Activated naive CD4-positive, alpha-beta T cell treated with anti-CD3 and anti-CD28 coated beads, Interleukin-2, amount 10 ng/mL, durations not matched to agents 7 days and 5 days (primary cell): Measurements from ENCODE around the gene NR2C1.
A peak's percentile ranks its signal among the peaks of the same experiment; 100 is the strongest.

Source experiments
- CTCF ChIA-PET: fragments of 350-600 bp; sonication (Branson Sonifier 250); formaldehyde crosslinking; loops from one replicate; lab custom pipeline; 2021; ENCODE audit warnings: antibody characterized with exemption; lab: Charles Lee
- DNase-seq: peaks from one replicate; pipeline ENCODE4 v3.0.0-alpha.2; 2020
- H3K27ac Mint-ChIP-seq: one replicate; pipeline ENCODE4 v1.8.0; 2021; ENCODE audit warnings: mild to moderate bottlenecking, moderate library complexity, mixed read lengths
- H3K27me3 Mint-ChIP-seq: one replicate; pipeline ENCODE4 v1.8.0; 2021; ENCODE audit warnings: mild to moderate bottlenecking, mixed read lengths
- H3K36me3 Mint-ChIP-seq: one replicate; pipeline ENCODE4 v1.8.0; 2021; ENCODE audit warnings: mixed read lengths
- H3K4me1 Mint-ChIP-seq: one replicate; pipeline ENCODE4 v1.8.0; 2021; ENCODE audit warnings: mixed read lengths
- H3K4me3 Mint-ChIP-seq: one replicate; pipeline ENCODE4 v1.8.0; 2021; ENCODE audit warnings: mild to moderate bottlenecking, moderate library complexity, mixed read lengths
- H3K9me3 Mint-ChIP-seq: one replicate; pipeline ENCODE4 v1.8.0; 2021; ENCODE audit warnings: mixed read lengths

Gene NR2C1

GRCh38 chr12:95066091-95066855 is 7.1 kb downstream of the NR2C1 start:
- no peaks in the 10 kb centered on the region for H3K9me3 Mint-ChIP-seq
- CTCF ChIA-PET: no interaction called here

GRCh38 chr12:95060951-95061350 is 12.5 kb downstream of the NR2C1 start:
- peaks cover 31% of the 10 kb centered on the region for H3K36me3 Mint-ChIP-seq
- no peaks in the 10 kb centered on the region for H3K27me3 Mint-ChIP-seq
- CTCF ChIA-PET: no interaction called here

More at GRCh38 chr12:95066091-95066855, 7.1 kb downstream of the NR2C1 start:
- Mint-ChIP-seq H3K36me3 (peaks cover 39% of the 10 kb centered on the region), H3K4me3 (no peak overlapping the region), H3K4me1 (peaks cover 6% of the 10 kb centered on the region), H3K27ac (no peak overlapping the region), H3K27me3 (no peaks in the 10 kb centered on the region)
- DNase-seq: no peak

GRCh38 chr12:95059984-95060383 is 13.4 kb downstream of the NR2C1 start:
- H3K36me3 Mint-ChIP-seq: peaks cover 32% of the 10 kb centered on the region
- H3K27ac Mint-ChIP-seq: no peak overlapping the region
- CTCF ChIA-PET: no interaction called here
- H3K27me3 Mint-ChIP-seq: no peaks in the 10 kb centered on the region
- H3K4me3 Mint-ChIP-seq: no peak overlapping the region
- H3K9me3 Mint-ChIP-seq: no peaks in the 10 kb centered on the region
- DNase-seq: no peak
- H3K4me1 Mint-ChIP-seq: no peaks in the 10 kb centered on the region

More at GRCh38 chr12:95060951-95061350, 12.5 kb downstream of the NR2C1 start:
- Mint-ChIP-seq H3K4me1 (no peaks in the 10 kb centered on the region), H3K4me3 (no peak overlapping the region), H3K27ac (no peak overlapping the region), H3K9me3 (no peaks in the 10 kb centered on the region)
- no peak for DNase-seq

GRCh38 chr12:95057424-95057823 is 16.0 kb downstream of the NR2C1 start:
- CTCF ChIA-PET: interaction anchor here (0.6 kb wide), 1 partner anchor 1135 kb away, joined by 3 read pairs; no protein-coding TSS in a partner anchor
- no peak for DNase-seq
- Mint-ChIP-seq H3K27me3 (no peaks in the 10 kb centered on the region), H3K9me3 (no peaks in the 10 kb centered on the region), H3K36me3 (peaks cover 25% of the 10 kb centered on the region), H3K4me1 (no peaks in the 10 kb centered on the region), H3K27ac (no peak overlapping the region), H3K4me3 (no peak overlapping the region)

- H3K27me3 Mint-ChIP-seq: no peaks in the 10 kb centered on the region
- no peak for DNase-seq
- CTCF ChIA-PET: no interaction called here
- no peaks in the 10 kb centered on the region for H3K9me3 Mint-ChIP-seq
- H3K4me1 Mint-ChIP-seq: no peaks in the 10 kb centered on the region
- no peak overlapping the region for H3K4me3 Mint-ChIP-seq
- H3K36me3 Mint-ChIP-seq: peaks cover 22% of the 10 kb centered on the region
- H3K27ac Mint-ChIP-seq: no peak overlapping the region
These were observed 18.4 kb downstream of the NR2C1 start for GRCh38 chr12:95055057-95055456.

GRCh38 chr12:95054206-95054605 is 19.2 kb downstream of the NR2C1 start:
- no peak for DNase-seq
- Mint-ChIP-seq H3K36me3 (peaks cover 21% of the 10 kb centered on the region), H3K27ac (no peak overlapping the region), H3K4me3 (no peak overlapping the region), H3K9me3 (no peaks in the 10 kb centered on the region), H3K4me1 (no peaks in the 10 kb centered on the region), H3K27me3 (no peaks in the 10 kb centered on the region)
- CTCF ChIA-PET: no interaction called here

GRCh38 chr12:95051241-95051640 is 22.2 kb downstream of the NR2C1 start:
- Mint-ChIP-seq H3K4me1 (no peaks in the 10 kb centered on the region), H3K4me3 (no peak overlapping the region), H3K27me3 (no peaks in the 10 kb centered on the region), H3K27ac (no peak overlapping the region), H3K36me3 (peaks cover 30% of the 10 kb centered on the region), H3K9me3 (no peaks in the 10 kb centered on the region)
- CTCF ChIA-PET: no interaction called here
- DNase-seq: no peak

- DNase-seq: no peak
- no peaks in the 10 kb centered on the region for H3K27me3 Mint-ChIP-seq
- CTCF ChIA-PET: no interaction called here
These were observed 35.5 kb downstream of the NR2C1 start for GRCh38 chr12:95037906-95038305.

GRCh38 chr12:95034750-95035149 is 38.7 kb downstream of the NR2C1 start:
- Mint-ChIP-seq H3K27ac (peak overlapping the region; percentile 14), H3K4me3 (no peak overlapping the region), H3K4me1 (peaks cover 14% of the 10 kb centered on the region), H3K27me3 (no peaks in the 10 kb centered on the region), H3K36me3 (peaks cover 24% of the 10 kb centered on the region), H3K9me3 (no peaks in the 10 kb centered on the region)
- CTCF ChIA-PET: no interaction called here
- DNase-seq: no peak

More at GRCh38 chr12:95037906-95038305, 35.5 kb downstream of the NR2C1 start:
- H3K36me3 Mint-ChIP-seq: peaks cover 33% of the 10 kb centered on the region
- H3K9me3 Mint-ChIP-seq: no peaks in the 10 kb centered on the region
- no peak overlapping the region for H3K27ac Mint-ChIP-seq
- peaks cover 20% of the 10 kb centered on the region for H3K4me1 Mint-ChIP-seq
- H3K4me3 Mint-ChIP-seq: no peak overlapping the region

- Mint-ChIP-seq H3K27me3 (no peaks in the 10 kb centered on the region), H3K27ac (no peak overlapping the region), H3K36me3 (peaks cover 14% of the 10 kb centered on the region), H3K4me1 (no peaks in the 10 kb centered on the region), H3K4me3 (no peak overlapping the region), H3K9me3 (no peaks in the 10 kb centered on the region)
- CTCF ChIA-PET: interaction anchor here (0.5 kb wide), 1 partner anchor 24 kb away, joined by 3 read pairs; no protein-coding TSS in a partner anchor
- no peak for DNase-seq
These were observed 50.9 kb downstream of the NR2C1 start for GRCh38 chr12:95022477-95022876.

- no peak for DNase-seq
- Mint-ChIP-seq H3K27me3 (peaks cover 4% of the 10 kb centered on the region), H3K36me3 (peaks cover 13% of the 10 kb centered on the region), H3K4me1 (no peaks in the 10 kb centered on the region), H3K27ac (no peak overlapping the region), H3K9me3 (no peaks in the 10 kb centered on the region), H3K4me3 (no peak overlapping the region)
- CTCF ChIA-PET: no interaction called here
These were observed 55.9 kb downstream of the NR2C1 start for GRCh38 chr12:95017482-95017881.

GRCh38 chr12:95016120-95016519 is 57.3 kb downstream of the NR2C1 start:
- Mint-ChIP-seq H3K9me3 (no peaks in the 10 kb centered on the region), H3K27ac (no peak overlapping the region)
- CTCF ChIA-PET: no interaction called here

GRCh38 chr12:95014554-95014953 is 58.9 kb downstream of the NR2C1 start:
- no peak for DNase-seq

More at GRCh38 chr12:95016120-95016519, 57.3 kb downstream of the NR2C1 start:
- DNase-seq: no peak
- Mint-ChIP-seq H3K4me1 (no peaks in the 10 kb centered on the region), H3K27me3 (peaks cover 4% of the 10 kb centered on the region), H3K4me3 (no peak overlapping the region), H3K36me3 (peaks cover 9% of the 10 kb centered on the region)

GRCh38 chr12:95006206-95006605 is 67.2 kb downstream of the NR2C1 start:
- Mint-ChIP-seq H3K27ac (peak overlapping the region; percentile 38), H3K36me3 (peaks cover 26% of the 10 kb centered on the region), H3K9me3 (peaks cover 23% of the 10 kb centered on the region), H3K27me3 (no peaks in the 10 kb centered on the region), H3K4me3 (no peak overlapping the region), H3K4me1 (peaks cover 32% of the 10 kb centered on the region)
- no peak for DNase-seq
- CTCF ChIA-PET: no interaction called here

More at GRCh38 chr12:95014554-95014953, 58.9 kb downstream of the NR2C1 start:
- Mint-ChIP-seq H3K9me3 (no peaks in the 10 kb centered on the region), H3K4me3 (no peak overlapping the region), H3K36me3 (peaks cover 6% of the 10 kb centered on the region), H3K4me1 (no peaks in the 10 kb centered on the region), H3K27ac (no peak overlapping the region), H3K27me3 (peaks cover 4% of the 10 kb centered on the region)
- CTCF ChIA-PET: interaction anchor here (1.3 kb wide), 1 partner anchor 410 kb away, joined by 3 read pairs; no protein-coding TSS in a partner anchor

- CTCF ChIA-PET: no interaction called here
- peak overlapping the region; percentile 49 for H3K27ac Mint-ChIP-seq
- H3K9me3 Mint-ChIP-seq: peaks cover 23% of the 10 kb centered on the region
- H3K4me3 Mint-ChIP-seq: peak overlapping the region; percentile 38
- H3K27me3 Mint-ChIP-seq: no peaks in the 10 kb centered on the region
- peaks cover 47% of the 10 kb centered on the region for H3K4me1 Mint-ChIP-seq
- DNase-seq: no peak
- peaks cover 37% of the 10 kb centered on the region for H3K36me3 Mint-ChIP-seq
These were observed 68.8 kb downstream of the NR2C1 start for GRCh38 chr12:95004610-95005009.
